Measurements from ENCODE around the gene RPA1. TPM values are rescaled to one million over a fixed set of nuclear protein-coding genes. Genes with fewer than 3 reads are reported as not detected.

Gene RPA1
- total and polyA plus RNA-seq, 2 of the 8 experiments (the other 6 are each of a cell fraction or from before 2014, with no cell fraction given), result 79.1 to 194 TPM

GRCh38 chr17:1852327-1852726 lies 22.5 kb downstream of the RPA1 start:
- CTCF ChIA-PET (ENCODE audit: partially characterized antibody), result interaction anchor here (0.7 kb wide), 1 partner anchor 10 kb away, joined by 3 read pairs; no protein-coding TSS in a partner anchor
- TF ChIP-seq TCF12 (IDR thresholded peaks at IDR 0.05; ENCODE audit: low read depth, low read length) (no peak), CBX8 (IDR thresholded peaks at IDR 0.05; ENCODE audit: borderline replicate concordance, low read depth, low read length) (no peak), SIX5 (IDR thresholded peaks at IDR 0.05; ENCODE audit: low read depth, low read length) (no peak), SIRT6 (IDR thresholded peaks at IDR 0.05; ENCODE audit: low read length) (no peak), CBX5 (IDR thresholded peaks at IDR 0.05; ENCODE audit: low read depth, low read length) (no peak), CTBP2 (IDR thresholded peaks at IDR 0.05; ENCODE audit: borderline replicate concordance, insufficient read depth, insufficient read length, low read length) (no peak), TBP (IDR thresholded peaks at IDR 0.05; ENCODE audit: low read depth, low read length) (no peak), SIN3A (conservative IDR thresholded peaks at IDR 0.05 in 1 of 2, IDR thresholded peaks at IDR 0.05 in 1 of 2; ENCODE audit: low read depth in 1 of 2, low read length in 2 of 2) (no peak), RBBP5 (IDR thresholded peaks at IDR 0.05; ENCODE audit: borderline replicate concordance, low read depth, low read length) (no peak), SP2 (IDR thresholded peaks at IDR 0.05; ENCODE audit: low read length) (no peak), BACH1 (IDR thresholded peaks at IDR 0.05; ENCODE audit: low read length) (no peak), BCL11A (IDR thresholded peaks at IDR 0.05; ENCODE audit: low read depth in 2 of 2, low read length in 2 of 2) (no peak), HDAC2 (IDR thresholded peaks at IDR 0.05; ENCODE audit: borderline replicate concordance in 1 of 2, low read depth in 2 of 2, low read length in 2 of 2) (no peak)
- TF ChIP-seq, protein P1, sequence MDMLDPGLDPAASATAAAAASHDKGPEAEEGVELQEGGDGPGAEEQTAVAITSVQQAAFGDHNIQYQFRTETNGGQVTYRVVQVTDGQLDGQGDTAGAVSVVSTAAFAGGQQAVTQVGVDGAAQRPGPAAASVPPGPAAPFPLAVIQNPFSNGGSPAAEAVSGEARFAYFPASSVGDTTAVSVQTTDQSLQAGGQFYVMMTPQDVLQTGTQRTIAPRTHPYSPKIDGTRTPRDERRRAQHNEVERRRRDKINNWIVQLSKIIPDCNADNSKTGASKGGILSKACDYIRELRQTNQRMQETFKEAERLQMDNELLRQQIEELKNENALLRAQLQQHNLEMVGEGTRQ (IDR thresholded peaks at IDR 0.05; ENCODE audit: low read length), result no peak

More at GRCh38 chr17:1852327-1852726, 22.5 kb downstream of the RPA1 start:
- Histone ChIP-seq H3K27ac (ENCODE audit: low read depth, low read length) (no peak overlapping the region), H3K18ac (ENCODE audit: extremely low read depth, low read length) (no peak overlapping the region), H2BK20ac (ENCODE audit: low read length) (no peak overlapping the region), H3K27me3 (replicated peaks in 1 of 4; ENCODE audit: control insufficient read depth in 3 of 4, extremely low read depth in 1 of 4, insufficient read depth in 3 of 4, low read length in 3 of 4) (no peaks in the 10 kb centered on the region), H2AFZ (ENCODE audit: low read length) (no peak overlapping the region), H3K4ac (replicated peaks; ENCODE audit: insufficient read length, low read depth, low read length) (no peak overlapping the region), H4K5ac (ENCODE audit: insufficient read length, low read depth, low read length) (no peak overlapping the region), H2BK12ac (ENCODE audit: low read depth, low read length) (no peak overlapping the region), H2BK120ac (replicated peaks; ENCODE audit: low read depth, low read length) (no peak overlapping the region), H3K79me1 (ENCODE audit: low read depth, low read length) (no peaks in the 10 kb centered on the region), H3K9ac (replicated peaks in 1 of 4; ENCODE audit: extremely low read depth in 1 of 4, low read depth in 3 of 4, low read length in 3 of 4) (no peak overlapping the region), H3K23ac (ENCODE audit: insufficient read length) (no peak overlapping the region), H4K91ac (replicated peaks; ENCODE audit: insufficient read length, low read length) (no peak overlapping the region), H3K4me3 (ENCODE audit: extremely low read depth in 1 of 4, insufficient read depth in 2 of 4, low read depth in 3 of 4, low read length in 4 of 4) (no peak overlapping the region), H2BK5ac (ENCODE audit: low read depth, low read length) (no peak overlapping the region), H3K79me2 (ENCODE audit: control insufficient read depth in 1 of 2, insufficient read depth in 2 of 2, low read length in 2 of 2) (no peaks in the 10 kb centered on the region), H4K20me1 (replicated peaks in 1 of 2; ENCODE audit: control insufficient read depth in 1 of 2, insufficient read depth in 2 of 2, low read length in 2 of 2) (peaks cover under 1 to 4% of the 10 kb centered on the region in 2 experiments), H2BK15ac (ENCODE audit: low read length) (no peak overlapping the region), H3K23me2 (ENCODE audit: low read depth, low read length) (no peaks in the 10 kb centered on the region), H4K8ac (ENCODE audit: extremely low read depth, insufficient read depth, low read length) (no peak overlapping the region), H3K9me3 (ENCODE audit: insufficient read depth in 2 of 2, low read depth in 1 of 2, low read length in 1 of 2) (no peaks in the 10 kb centered on the region), H3K4me2 (ENCODE audit: insufficient read depth in 1 of 2, low read depth in 2 of 2, low read length in 2 of 2) (no peak overlapping the region), H3K14ac (ENCODE audit: insufficient read length) (no peak overlapping the region), H3K56ac (replicated peaks; ENCODE audit: insufficient read length, low read depth, low read length) (no peak overlapping the region), H2AK5ac (ENCODE audit: low read depth, low read length) (no peak overlapping the region), H3K36me3 (ENCODE audit: control insufficient read depth in 2 of 4, insufficient read depth in 4 of 4, low read length in 3 of 4) (peaks cover 12 to 52% (median 20%) of the 10 kb centered on the region in 4 experiments), H3K4me1 (replicated peaks in 1 of 4; ENCODE audit: control insufficient read depth in 3 of 4, insufficient read depth in 4 of 4, low read length in 3 of 4) (no peaks in the 10 kb centered on the region)
- DNase-seq (ENCODE audit: low read depth in 1 of 2, low spot score in 2 of 2) (no peak), FAIRE-seq (no peak)
- WGBS, 2 experiments (ENCODE audit: extremely low coverage in 1 of 2, insufficient coverage in 1 of 2, insufficient read length in 1 of 2, insufficient replicate concordance in 2 of 2, low coverage in 1 of 2, low lambda C conversion rate in 2 of 2, missing lambda C conversion rate in 1 of 2), result 93% methylated on average over 6 of the region's 6 CpGs; no CpG with 5 or more reads in 1 of the 2 experiments
- POLR2A ChIA-PET (ENCODE audit: partially characterized antibody), result no interaction called here

Data from H1 (cell line).